HG03342 (cell line): ENCODE results near the gene CSRNP2.
"Not testable (repeated sequence)": the region's sequence is repeated elsewhere in the genome, so short reads cannot be mapped to it uniquely, and the experiment has no call there.

ENCODE experiments used
- ATAC-seq: cut with Tn5 transposase; IDR thresholded peaks from one replicate; pipeline ENCODE4 v1.9.1; 2021; ENCODE audit warnings: mild to moderate bottlenecking, moderate library complexity; ENCODE audit not compliant: unreplicated experiment

Gene CSRNP2

DNA sequence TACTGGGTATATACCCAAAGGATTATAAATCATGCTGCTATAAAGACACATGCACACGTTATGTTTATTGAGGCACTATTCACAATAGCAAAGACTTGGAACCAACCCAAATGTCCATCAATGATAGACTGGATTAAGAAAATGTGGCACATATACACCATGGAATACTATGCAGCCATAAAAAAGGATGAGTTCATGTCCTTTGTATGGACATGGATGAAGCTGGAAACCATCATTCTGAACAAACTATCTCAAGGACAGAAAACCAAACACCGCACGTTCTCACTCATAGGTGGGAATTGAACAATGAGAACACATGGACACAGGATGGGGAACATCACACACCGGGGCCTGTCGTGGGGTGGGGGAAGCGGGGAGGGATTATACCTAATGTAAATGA, 4.5 kb downstream of the CSRNP2 start:
- ATAC-seq = not testable (repeated sequence)

DNA sequence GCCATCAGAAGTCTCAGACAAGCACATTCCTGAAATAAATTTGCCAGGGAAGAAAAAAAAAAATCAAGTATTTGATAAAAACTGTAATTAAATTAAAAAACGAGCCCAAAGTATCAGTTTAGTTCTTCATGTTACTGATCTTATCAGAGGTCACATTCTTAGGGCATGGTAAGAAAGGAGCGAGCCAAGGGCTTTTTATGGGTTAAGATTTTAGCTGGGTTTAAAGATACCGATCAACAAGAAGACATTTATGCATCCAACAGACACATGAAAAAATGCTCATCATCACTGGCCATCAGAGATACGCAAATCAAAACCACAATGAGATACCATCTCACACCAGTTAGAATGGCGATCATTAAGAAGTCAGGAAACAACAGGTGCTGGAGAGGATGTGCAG, 5.0 kb downstream of the CSRNP2 start:
- ATAC-seq = not testable (repeated sequence)

DNA sequence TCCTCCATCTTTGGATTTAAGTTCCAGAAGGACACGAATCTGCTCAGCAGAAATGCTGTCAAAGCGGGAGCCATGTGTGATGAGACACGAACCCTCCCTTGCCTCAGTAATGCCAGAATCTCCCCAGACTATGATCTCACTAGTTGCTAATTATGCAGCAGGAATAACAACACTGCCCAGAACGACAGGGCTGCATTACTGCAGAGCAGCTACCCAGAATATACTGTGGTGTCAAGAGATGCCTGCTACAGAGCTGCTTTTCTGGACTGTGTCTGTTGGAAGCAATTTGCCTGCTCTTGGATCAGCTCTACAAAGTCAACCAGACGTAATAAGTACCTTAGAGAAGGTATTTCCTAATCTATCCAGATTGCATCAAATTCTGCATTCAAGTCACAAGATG, 5.5 kb downstream of the CSRNP2 start:
- ATAC-seq = no peak

DNA sequence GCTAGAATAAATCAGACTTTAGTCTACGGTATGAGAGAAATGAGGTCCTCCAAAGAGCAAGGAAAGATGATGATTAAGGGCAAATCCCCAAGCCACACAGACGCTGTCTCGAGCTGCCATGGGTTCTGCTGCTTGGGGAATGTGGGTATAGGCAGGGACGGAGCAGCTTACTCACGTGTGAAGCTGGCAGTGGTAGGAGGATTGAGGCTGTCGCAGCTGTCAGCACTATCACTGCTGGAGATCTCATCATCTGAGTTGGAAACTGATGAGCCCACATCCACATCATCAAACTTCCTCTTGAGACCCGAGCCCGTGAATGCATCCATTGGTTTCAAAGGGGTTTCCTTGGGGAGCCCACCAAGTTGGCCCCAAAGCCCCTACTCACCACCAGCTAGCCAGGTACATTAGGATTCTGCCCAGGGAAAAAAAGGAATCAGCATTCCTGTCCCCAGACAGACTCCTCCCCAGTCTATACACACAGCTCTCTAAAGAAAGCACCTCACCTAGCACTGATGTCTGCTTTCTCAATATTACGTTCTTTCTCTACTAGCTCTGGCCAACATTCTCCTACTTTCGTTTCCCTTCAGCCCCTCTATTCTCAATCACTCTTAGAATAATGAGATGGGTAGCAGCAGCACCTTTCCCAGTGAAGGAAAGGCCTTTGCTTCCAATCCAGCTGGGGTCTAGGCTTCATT, 7.0 kb downstream of the CSRNP2 start:
- ATAC-seq = no peak

DNA sequence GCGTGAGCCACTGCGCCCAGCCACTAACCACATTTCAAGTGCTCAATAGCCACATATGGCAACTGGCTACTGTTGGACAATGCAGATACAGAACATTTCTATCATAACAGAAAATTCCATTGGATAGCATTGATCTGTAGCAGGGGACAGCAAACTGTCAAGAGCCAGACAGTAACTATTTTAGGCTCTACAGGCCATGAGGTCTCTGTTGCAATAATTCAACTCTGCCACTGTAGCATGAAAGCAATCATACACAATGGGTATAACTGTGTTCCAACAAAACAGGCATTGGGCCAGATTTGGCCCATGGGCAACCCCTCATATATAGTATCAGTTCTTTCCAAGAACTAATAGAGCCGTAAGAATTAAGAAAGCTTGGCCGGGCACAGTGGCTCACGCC, 8.0 kb downstream of the CSRNP2 start:
- ATAC-seq = no peak

DNA sequence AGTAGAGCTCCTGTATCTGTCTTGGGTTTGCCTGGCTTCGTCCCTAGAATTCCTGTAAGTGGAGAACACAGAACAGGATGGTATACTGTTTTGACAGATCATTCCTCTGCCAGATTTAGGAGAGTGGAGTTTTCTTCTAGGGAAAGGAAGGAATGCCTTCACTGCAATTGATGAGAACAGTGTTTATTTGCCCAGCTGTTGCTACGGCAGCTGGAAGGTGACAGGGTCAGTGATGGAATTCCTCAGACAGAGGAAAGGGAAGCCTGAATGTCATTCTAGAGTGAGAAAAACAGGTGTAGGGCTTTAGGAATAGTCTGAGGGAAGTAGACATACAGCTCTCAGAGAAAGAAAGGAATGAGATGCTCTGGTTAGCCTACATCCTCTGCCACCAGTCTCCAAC, 11.7 kb downstream of the CSRNP2 start:
- no peak for ATAC-seq

DNA sequence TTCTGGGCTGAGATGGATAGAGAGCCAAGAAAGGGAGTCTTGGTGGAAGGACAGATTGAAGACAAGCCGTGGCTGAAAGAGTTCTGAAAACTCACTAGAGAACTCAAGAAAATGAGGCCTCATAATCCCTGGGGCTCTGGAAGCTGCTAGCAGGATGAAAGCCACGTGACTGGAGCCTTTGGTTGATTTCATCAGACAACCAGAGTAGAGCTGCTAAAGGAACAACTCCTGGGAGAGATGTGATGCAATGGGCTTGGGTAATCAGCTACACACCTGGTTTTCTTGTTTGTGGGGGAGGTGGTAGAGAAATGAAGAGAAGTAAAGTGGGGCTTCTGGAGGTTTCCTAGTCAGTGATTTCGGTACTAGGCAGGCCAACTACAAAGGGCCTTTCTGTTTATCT, 13.4 kb downstream of the CSRNP2 start:
- ATAC-seq = no peak

DNA sequence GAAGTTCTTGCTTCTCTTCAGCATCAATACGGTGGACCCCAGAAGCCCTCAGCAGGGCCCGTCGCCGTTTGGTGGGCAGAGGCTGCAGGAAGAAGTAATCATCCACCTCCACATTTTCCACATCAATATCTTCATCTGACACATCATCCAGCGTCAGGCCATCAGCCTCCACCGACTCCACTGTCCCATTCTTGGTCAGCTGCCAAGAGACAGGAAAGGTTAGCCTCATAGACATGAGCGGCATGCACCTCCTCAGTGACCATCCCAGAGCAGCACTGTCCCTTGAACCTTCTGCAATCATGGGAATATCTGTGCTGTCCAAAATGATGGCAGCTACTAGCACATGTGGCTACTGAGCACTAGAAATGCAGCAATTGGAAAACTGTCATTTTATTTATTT, 15.6 kb downstream of the CSRNP2 start:
- no peak for ATAC-seq

DNA sequence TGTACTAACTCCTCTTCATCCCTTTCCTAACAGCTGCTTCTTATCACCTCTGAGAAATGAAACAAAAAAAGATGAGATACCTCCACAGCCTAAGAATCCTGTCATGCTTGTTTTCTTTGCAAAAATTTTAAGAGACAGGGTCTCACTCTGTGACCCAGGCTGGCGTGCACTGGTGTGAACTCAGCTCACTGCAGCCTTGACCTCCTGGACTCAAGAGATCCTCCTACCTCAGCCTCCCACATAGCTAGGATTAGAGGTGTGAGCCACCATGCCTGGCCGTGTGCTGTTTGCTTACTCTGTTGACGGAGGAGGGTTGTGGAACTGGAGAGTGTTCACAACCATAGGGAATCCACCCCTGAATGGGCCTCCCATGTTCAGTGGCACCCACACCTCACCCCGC, 16.2 kb downstream of the CSRNP2 start:
- no peak for ATAC-seq

DNA sequence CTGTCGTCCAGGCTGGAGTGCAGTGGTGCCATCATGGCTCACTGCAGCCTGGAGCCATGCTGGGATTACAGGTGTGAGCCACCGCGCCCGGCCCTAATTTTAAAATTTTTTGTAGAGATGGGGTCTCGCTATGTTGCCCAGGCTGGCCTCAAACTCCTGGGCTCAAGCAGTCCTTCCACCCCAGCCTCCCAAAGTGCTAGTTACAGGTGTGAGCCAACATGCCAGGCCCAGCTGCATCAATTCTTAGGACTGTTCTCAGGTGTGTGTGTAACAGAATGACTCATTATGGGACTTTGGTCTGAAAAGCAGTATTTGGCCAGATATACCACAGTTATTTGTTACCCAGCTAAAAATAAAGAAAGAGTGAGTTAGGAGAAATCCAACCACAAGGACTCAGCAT, 17.9 kb downstream of the CSRNP2 start:
- no peak for ATAC-seq

DNA sequence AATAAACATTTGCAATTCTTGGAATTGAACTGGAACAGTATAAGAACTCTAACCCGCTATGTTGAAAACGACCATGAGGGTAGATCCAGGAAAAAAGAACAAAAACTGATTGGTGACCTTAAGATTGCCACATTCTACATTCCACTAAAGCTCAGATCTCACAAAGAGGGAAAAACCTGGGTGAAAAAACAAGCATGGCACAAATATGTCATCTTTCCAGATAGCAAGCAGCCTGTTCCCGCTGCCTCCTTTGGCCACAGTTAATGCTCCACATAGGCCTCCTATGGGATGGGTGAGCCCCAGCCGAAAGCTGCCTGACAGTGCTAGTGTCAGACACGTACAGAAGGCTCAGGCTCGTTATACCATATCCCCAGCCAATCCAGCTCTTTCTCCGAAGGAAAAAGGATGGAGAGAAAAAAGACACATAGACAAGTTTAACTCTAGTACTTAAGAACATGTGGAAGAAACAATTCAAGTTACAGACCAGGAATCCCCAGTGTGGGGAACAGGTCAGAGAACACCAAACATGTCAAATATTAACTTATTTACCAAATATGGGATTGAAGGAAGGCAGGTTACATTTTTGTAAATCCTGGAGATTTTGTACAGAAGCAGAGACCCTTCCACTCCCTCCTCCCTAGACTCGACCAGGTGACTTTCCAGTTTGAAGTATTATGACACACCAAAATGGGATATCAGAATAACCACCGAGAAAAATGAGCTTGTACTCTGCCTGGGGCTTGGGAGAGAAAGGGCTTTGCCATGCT, 20.6 kb downstream of the CSRNP2 start:
- ATAC-seq = no peak

DNA sequence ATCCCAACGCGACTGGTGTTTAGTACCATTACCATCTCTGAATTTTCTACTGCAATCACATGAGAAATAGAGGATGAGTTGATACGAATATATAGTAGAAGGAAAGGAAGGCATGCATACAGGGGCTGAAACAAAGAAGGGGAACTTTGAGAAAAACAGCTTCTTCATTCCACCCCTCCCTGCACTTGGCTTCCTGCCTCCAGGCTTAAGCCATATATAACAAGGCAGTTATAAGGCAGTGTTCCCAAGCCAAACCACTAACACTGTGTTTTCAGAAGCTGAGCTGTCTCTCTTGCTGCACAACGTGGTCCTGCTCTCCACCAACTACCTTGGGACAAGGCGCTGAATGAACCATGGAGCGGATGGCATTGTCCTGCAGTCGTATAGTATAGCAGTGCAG, 24.3 kb downstream of the CSRNP2 start:
- no peak for ATAC-seq

DNA sequence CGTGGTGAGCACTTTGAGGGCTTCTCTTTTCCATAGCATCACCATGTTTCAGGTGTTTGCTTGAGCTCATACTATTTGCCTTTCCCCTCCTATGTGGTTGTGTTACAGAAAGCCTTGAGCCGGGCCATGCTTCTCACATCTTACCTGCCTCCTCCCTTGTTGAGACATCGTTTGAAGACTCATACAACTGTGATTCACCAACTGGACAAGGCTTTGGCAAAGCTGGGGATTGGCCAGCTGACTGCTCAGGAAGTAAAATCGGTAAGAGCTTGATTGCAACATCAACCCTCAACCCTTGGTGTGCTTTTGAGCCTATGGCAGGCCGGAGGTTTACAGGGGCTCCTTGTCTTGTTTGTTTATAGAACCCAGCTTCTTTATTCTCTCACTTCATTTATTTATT, 27.2 kb downstream of the CSRNP2 start:
- ATAC-seq = no peak

DNA sequence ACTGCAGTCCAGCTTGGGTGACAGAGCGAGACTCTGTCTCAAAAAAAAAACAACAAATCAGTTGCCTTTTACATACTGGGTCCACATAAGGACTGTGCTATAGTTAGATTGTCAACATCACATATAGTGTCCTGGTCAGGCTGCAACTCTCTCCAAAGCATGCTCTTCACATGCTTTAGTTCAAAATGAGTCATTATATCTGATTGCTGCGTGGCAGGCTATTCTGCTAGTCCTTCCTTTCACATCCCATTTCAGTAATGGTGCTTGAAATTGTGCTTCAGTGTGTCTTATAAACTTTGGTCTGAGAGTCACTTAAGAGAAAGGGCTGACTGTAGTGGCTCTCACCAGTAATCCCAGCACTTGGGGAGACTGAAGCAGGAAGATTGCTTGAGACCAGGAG, 28.3 kb downstream of the CSRNP2 start:
- no peak for ATAC-seq

DNA sequence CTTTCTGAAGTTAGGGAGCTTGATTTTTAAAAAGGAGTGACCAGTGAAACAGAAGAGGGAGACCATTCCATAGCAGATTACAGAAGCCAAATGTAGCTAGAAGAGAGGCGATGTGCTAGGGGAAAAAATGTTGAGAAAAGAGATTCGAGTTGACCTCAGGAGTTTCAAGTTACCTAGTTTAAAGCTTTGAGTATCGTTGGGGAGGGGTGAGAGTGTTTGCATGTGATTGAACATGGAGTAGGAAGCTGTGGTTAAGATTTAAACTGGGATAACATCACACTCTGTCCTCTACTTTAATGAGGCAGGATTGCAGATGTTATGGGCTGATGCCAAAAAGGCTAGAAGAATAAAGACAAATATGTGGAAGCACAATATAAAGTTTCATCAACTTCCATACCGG, 31.6 kb downstream of the CSRNP2 start:
- no peak for ATAC-seq

DNA sequence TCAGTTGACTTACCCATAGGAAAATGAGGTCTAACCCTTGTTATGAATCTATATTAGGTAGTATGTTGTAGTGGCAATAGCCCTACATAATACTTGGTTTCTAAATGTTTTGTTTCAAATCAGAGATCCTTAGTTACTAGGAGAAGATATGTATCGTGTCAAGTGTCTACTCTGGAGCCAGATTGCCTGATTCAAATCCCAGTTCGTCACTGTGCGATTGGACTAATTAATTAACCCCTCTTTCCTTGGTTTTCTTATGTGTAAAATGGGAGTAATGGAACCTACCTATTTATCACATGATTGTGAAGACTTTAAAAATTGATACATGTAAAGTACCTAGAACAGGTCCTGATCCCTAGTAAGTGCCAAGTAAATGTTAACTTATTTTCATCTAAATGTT, 33.9 kb downstream of the CSRNP2 start:
- ATAC-seq = no peak

DNA sequence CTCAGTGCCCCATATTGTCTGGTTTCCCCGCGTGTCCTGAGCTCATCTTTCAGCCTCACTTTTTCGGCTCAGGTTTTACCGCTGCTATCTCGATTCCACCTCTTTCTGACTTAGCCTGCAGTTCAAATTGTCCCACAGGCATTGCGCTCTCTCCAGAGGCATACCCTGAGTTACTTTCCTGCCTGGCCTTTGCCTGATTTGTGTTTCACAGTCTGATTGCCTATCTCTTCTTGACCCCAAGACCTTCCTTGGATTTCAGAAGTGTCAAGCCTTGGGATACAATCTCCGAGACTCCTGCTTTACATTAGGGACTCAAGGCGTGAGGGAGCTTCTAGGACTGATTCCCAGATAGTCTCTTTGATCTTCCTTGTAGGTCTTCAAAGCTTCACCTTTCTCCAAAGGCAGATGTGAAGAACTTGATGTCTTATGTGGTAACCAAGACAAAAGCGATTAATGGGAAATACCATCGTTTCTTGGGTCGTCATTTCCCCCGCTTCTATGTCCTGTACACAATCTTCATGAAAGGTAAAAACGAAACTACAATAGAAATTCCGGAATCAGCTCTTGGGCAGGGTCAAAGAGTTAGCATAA, 34.6 kb downstream of the CSRNP2 start:
- no peak for ATAC-seq

DNA sequence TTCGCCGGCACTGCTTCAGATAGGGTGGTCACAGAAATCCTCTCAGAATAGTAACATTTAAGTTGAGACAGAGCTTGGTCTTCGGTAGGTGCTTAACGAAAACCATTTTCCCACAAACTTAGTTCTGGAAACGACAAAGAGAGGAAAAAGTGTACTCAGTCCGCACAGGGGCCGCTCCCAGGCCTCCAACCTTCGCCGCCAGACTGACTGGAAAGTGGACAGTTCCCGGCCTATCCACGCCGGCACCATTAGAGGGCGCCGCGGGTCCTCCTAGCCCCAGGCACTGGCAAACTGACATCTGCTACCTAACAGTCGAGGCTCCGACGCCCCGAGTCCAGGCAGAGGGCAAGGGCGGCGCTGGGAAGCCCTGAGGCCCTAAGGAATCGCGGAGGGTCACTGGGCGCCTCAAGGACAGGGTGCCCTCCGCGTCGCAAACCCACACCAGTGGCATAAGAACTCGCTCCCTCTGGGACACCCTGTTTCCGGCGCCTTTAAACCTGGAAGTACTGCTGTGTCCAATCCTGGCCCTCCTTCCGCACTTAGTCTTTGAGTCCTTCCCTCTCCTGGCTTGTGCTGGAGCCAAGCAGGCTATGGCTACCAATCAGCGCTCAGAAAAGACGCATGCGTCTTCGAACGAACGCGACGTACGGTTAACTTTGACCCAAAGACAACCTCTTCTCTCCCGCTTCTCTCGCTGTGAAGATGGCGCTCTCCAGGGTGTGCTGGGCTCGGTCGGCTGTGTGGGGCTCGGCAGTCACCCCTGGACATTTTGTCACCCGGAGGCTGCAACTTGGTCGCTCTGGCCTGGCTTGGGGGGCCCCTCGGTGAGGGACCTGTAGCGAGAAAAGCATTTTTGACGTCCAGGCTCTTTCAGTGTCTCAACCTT, 35.5 kb downstream of the CSRNP2 start, which contains the start of gene LETMD1:
LETMD1 (plus strand) TSS at position 673 of the 886 bp plus-strand sequence; CDS start at position 703, 30 bp downstream.
- ATAC-seq = peak; percentile 98

DNA sequence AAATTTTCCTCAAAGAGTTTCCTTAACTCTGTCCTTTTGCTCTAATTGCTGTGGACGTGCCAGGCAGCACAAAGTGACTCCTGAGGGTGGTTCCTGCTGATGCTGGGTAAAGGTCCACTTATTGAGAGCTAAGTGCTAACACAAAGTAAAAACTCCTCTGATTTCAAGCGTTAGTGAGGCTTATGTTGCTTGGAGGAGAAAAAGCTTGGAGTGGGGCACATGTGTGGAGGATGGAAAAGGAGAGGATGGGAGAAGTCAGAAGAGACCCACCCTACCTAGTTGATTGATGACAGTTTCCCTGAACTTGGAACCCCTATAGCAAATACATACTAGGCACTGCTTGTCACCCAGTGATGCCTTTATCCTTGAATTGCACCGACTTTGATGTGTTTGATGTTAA, 47.1 kb downstream of the CSRNP2 start:
- no peak for ATAC-seq

DNA sequence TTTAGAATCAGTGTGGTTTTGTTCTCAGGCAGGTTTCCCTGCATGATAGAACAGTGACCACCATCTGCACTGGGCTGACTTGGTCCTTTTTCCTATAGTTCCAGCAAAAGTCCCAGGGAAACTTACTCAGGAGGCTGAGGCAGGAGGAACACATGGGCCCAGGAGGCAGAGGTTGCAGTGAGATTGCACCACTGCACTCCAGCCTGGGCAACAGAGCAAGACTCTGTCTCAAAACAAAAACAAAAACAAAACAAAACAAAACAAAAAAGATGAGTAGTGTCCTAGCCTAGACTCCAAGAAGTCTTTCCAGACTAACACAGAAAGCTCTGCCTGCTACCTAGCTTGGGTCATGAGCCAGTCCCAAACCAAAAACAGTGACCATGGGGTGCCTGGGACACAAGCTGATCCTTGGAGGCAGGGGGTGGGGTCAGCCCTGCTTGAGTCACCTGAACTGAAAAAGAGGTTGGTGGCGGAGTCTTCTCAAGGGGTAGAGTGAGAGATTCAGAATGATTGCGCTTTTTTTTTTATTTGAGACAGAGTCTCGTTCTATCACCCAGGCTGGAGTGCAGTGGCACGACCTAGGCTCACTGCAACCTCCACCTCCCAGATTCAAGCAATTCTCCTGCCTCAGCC, 49.8 kb downstream of the CSRNP2 start:
- no peak for ATAC-seq

DNA sequence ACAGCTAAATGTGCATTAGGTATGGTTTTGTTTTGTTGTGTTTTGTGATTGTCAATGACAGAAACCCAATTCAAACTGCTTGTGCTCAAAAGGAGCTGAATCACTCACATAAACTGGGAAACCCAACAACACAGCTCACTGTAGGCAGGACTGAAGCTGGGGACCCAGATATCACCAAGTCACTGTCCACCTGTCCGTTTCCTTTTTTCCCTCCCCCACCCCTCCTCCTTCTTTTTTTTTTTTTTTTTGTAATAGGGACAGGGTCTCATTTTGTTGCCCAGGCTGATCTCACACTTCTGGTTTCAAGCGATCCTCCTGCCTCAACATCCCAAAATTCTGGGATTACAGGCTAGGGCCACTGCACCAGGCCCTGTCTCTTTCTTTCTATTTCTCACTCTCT, 50.3 kb downstream of the CSRNP2 start:
- ATAC-seq = no peak
